Adipocyte (in vitro differentiated cells): ENCODE data around the gene SIRT7.

ENCODE experiments used
- DNase-seq: peaks from one replicate; pipeline ENCODE4 v3.0.0-alpha.2; 2015; ENCODE audit warnings: low read depth
- H3K27me3 ChIP-seq: replicated peaks from 2 replicates; pipeline ENCODE4 v1.7.0; 2013; ENCODE audit warnings: mild to moderate bottlenecking, low read length, moderate library complexity; ENCODE audit not compliant: control insufficient read depth, insufficient read depth
- H3K36me3 ChIP-seq: 2 replicates; pipeline ENCODE4 v1.7.0; 2013; ENCODE audit warnings: low read length, mild to moderate bottlenecking, moderate library complexity; ENCODE audit not compliant: control insufficient read depth, insufficient read depth, severe bottlenecking
- H3K4me1 ChIP-seq: 2 replicates; pipeline ENCODE4 v1.7.0; 2013; ENCODE audit warnings: mild to moderate bottlenecking, low read length, moderate library complexity; ENCODE audit not compliant: control insufficient read depth, insufficient read depth
- H3K4me3 ChIP-seq: 2 replicates; pipeline ENCODE4 v1.7.0; 2013; ENCODE audit warnings: mild to moderate bottlenecking, low read length, moderate library complexity
- H3K9ac ChIP-seq: 2 replicates; pipeline ENCODE4 v1.7.0; 2013; ENCODE audit warnings: mild to moderate bottlenecking, low read length, moderate library complexity
- H3K9me3 ChIP-seq: 2 replicates; pipeline ENCODE4 v1.7.0; 2013; ENCODE audit warnings: mild to moderate bottlenecking, low read length, moderate library complexity; ENCODE audit not compliant: control insufficient read depth

Gene SIRT7

GRCh38 chr17:81917565-81918332 is at the start of gene SIRT7:
TSS of gene SIRT7 (minus strand) at chr17:81918176. CDS start at chr17:81918131, 45 bp downstream.
- Histone ChIP-seq H3K27me3 (no peaks in the 10 kb centered on the region), H3K9me3 (no peaks in the 10 kb centered on the region), H3K4me3 (peak within 1 kb of the TSS; percentile 78), H3K36me3 (peaks cover 45% of the 10 kb centered on the region), H3K9ac (peak within 1 kb of the TSS; percentile 81), H3K4me1 (peaks cover 23% of the 10 kb centered on the region)
- peak; percentile 87 for DNase-seq

GRCh38 chr17:81967244-81967532 is 49.2 kb upstream of the SIRT7 start:
- H3K27me3 ChIP-seq = peaks cover 20% of the 10 kb centered on the region
- no peaks in the 10 kb centered on the region for H3K9me3 ChIP-seq
- H3K36me3 ChIP-seq = no peaks in the 10 kb centered on the region
- no peak for DNase-seq
- no peak overlapping the region for H3K4me3 ChIP-seq
- H3K4me1 ChIP-seq = no peaks in the 10 kb centered on the region
- no peak overlapping the region for H3K9ac ChIP-seq

GRCh38 chr17:81966343-81967243 is 48.6 kb upstream of the SIRT7 start:
- Histone ChIP-seq H3K9me3 (no peaks in the 10 kb centered on the region), H3K36me3 (no peaks in the 10 kb centered on the region), H3K4me3 (no peak overlapping the region), H3K4me1 (no peaks in the 10 kb centered on the region), H3K9ac (no peak overlapping the region), H3K27me3 (peaks cover 20% of the 10 kb centered on the region)
- no peak for DNase-seq

GRCh38 chr17:81964081-81964849 is 46.3 kb upstream of the SIRT7 start:
- no peak overlapping the region for H3K4me3 ChIP-seq
- H3K9ac ChIP-seq = no peak overlapping the region
- no peak for DNase-seq
- H3K27me3 ChIP-seq = peaks cover 15% of the 10 kb centered on the region
- no peaks in the 10 kb centered on the region for H3K4me1 ChIP-seq
- H3K36me3 ChIP-seq = no peaks in the 10 kb centered on the region
- no peaks in the 10 kb centered on the region for H3K9me3 ChIP-seq

- no peak overlapping the region for H3K4me3 ChIP-seq
- no peak overlapping the region for H3K9ac ChIP-seq
- no peaks in the 10 kb centered on the region for H3K36me3 ChIP-seq
- H3K9me3 ChIP-seq = no peaks in the 10 kb centered on the region
- H3K4me1 ChIP-seq = no peaks in the 10 kb centered on the region
- H3K27me3 ChIP-seq = peaks cover 21% of the 10 kb centered on the region
- no peak for DNase-seq
These were observed 44.8 kb upstream of the SIRT7 start for GRCh38 chr17:81962499-81963441.

- Histone ChIP-seq H3K36me3 (no peaks in the 10 kb centered on the region), H3K4me3 (no peak overlapping the region), H3K27me3 (peaks cover 19% of the 10 kb centered on the region), H3K4me1 (no peaks in the 10 kb centered on the region), H3K9me3 (no peaks in the 10 kb centered on the region), H3K9ac (no peak overlapping the region)
- no peak for DNase-seq
These were observed 43.8 kb upstream of the SIRT7 start for GRCh38 chr17:81961521-81962498.

GRCh38 chr17:81961087-81961511 is 43.1 kb upstream of the SIRT7 start, which contains the start of gene NOTUM:
TSS of gene NOTUM (minus strand) at chr17:81961187. CDS start at chr17:81960909, 278 bp downstream.
- Histone ChIP-seq H3K4me1 (no peaks in the 10 kb centered on the region), H3K27me3 (peaks cover 24% of the 10 kb centered on the region), H3K9me3 (no peaks in the 10 kb centered on the region), H3K4me3 (peak within 1 kb of the TSS; percentile 27), H3K9ac (no peak within 1 kb of the TSS), H3K36me3 (no peaks in the 10 kb centered on the region)
- DNase-seq = peak; percentile 67

GRCh38 chr17:81960130-81960958 is 42.4 kb upstream of the SIRT7 start:
- Histone ChIP-seq H3K36me3 (no peaks in the 10 kb centered on the region), H3K9ac (no peak overlapping the region), H3K9me3 (no peaks in the 10 kb centered on the region), H3K27me3 (peaks cover 24% of the 10 kb centered on the region), H3K4me3 (peak overlapping the region; percentile 27), H3K4me1 (no peaks in the 10 kb centered on the region)
- no peak for DNase-seq
